HCT116 (cell line): Measurements from ENCODE around the gene NF2. TPM values are rescaled to one million over a fixed set of nuclear protein-coding genes. Genes with fewer than 3 reads are reported as not detected.

Experiments used
- ATAC-seq: fragments of 200-7000 bp; cut with Tn5 transposase; 2 replicates; pipeline ENCODE4 v1.9.1; 2020; ENCODE audit warnings: mild to moderate bottlenecking, moderate library complexity
- BruUV-seq: library from RNA; stranded (reverse); fragments of 400-500 nt; replicated peaks from 2 replicates; lab custom pipeline; 2021; lab: Mats Ljungman, UMichigan
- CTCF ChIA-PET: fragments of 300-600 bp; sonication (Branson Sonifier 250); formaldehyde crosslinking; loops from one replicate; lab custom pipeline; 2021; ENCODE audit warnings: antibody characterized with exemption; lab: Charles Lee
- POLR2A ChIA-PET: fragments of 300-600, 350-600 bp; sonication (Branson Sonifier 250); formaldehyde crosslinking; loops from one replicate; lab custom pipeline; 2021; ENCODE audit warnings: antibody characterized with exemption; lab: Charles Lee
- RAD21 ChIA-PET, 2 experiments: fragments of 300-600 bp; sonication (Branson Sonifier 250); formaldehyde crosslinking; loops; one replicate each; lab custom pipeline; 2023; ENCODE audit warnings: low total read pairs in 2 of 2; ENCODE audit not compliant: uncharacterized antibody in 2 of 2, unreplicated experiment in 2 of 2, low non-redundant PET in 1 of 2; lab: Charles Lee
- DNase-seq: peaks from one replicate; pipeline ENCODE4 v3.0.0-alpha.2; 2010; ENCODE audit warnings: low read depth, low spot score
- H2AFZ ChIP-seq: fragments of 200-600 bp; shearing (Covaris generic), sonication (generic); 2 replicates; pipeline ENCODE4 v1.6.1; 2017; ENCODE audit warnings: low read depth, mixed run types, mixed read lengths, antibody characterized with exemption, low read length; ENCODE audit not compliant: poor library complexity, severe bottlenecking
- H3K27ac ChIP-seq: 2 replicates; pipeline ENCODE4 v1.5.1; 2012; ENCODE audit warnings: low read depth, low read length
- H3K27me3 ChIP-seq: fragments of 200-600 bp; sonication (generic); 2 replicates; pipeline ENCODE4 v1.6.1; 2016; ENCODE audit warnings: mixed run types, low read length, mixed read lengths; ENCODE audit not compliant: insufficient read depth
- H3K36me3 ChIP-seq, 2 experiments: fragments of 200-500 bp in 1 of 2; fragments of 200-600 bp in 1 of 2; sonication (Bioruptor generic) in 1 of 2; sonication (generic) in 1 of 2; 2 replicates each; pipeline versions ENCODE4 v1.5.1 to v1.6.1; 2014 to 2016; ENCODE audit warnings: low read length in 2 of 2, inconsistent platforms in 1 of 2, mixed read lengths in 1 of 2, mixed run types in 1 of 2; ENCODE audit not compliant: insufficient read depth in 2 of 2, control insufficient read depth in 1 of 2
- H3K4me1 ChIP-seq, 2 experiments: fragments of 200-600 bp in 1 of 2; sonication (generic) in 1 of 2; 2 replicates each; pipeline versions ENCODE4 v1.5.1 to v1.6.1; 2012 to 2017; ENCODE audit warnings: low read length in 2 of 2, inconsistent platforms in 1 of 2, mild to moderate bottlenecking in 1 of 2, mixed read lengths in 1 of 2, mixed run types in 1 of 2, moderate library complexity in 1 of 2; ENCODE audit not compliant: insufficient read depth in 2 of 2, control insufficient read depth in 1 of 2
- H3K4me2 ChIP-seq: fragments of 200-600 bp; sonication (generic); 2 replicates; pipeline ENCODE4 v1.6.1; 2017; ENCODE audit warnings: mixed run types, low read length, mixed read lengths
- H3K4me3 ChIP-seq, 2 experiments: fragments of 200-600 bp in 1 of 2; sonication (generic) in 1 of 2; replicated peaks in 1 of 2; 2 replicates each; pipeline ENCODE4 v1.5.1; 2011 to 2016; ENCODE audit warnings: low read length in 2 of 2, control low read depth in 1 of 2, low read depth in 1 of 2, mild to moderate bottlenecking in 1 of 2, mixed read lengths in 1 of 2, mixed run types in 1 of 2
- H3K79me2 ChIP-seq: fragments of 200-600 bp; sonication (generic); 2 replicates; pipeline ENCODE4 v1.6.1; 2017; ENCODE audit warnings: mild to moderate bottlenecking, mixed run types, low read length, moderate library complexity, mixed read lengths; ENCODE audit not compliant: insufficient read depth
- H3K9ac ChIP-seq: fragments of 200-600 bp; sonication (generic); 2 replicates; pipeline ENCODE4 v1.6.1; 2016; ENCODE audit warnings: low read length, mixed read lengths
- H3K9me2 ChIP-seq: fragments of 200-600 bp; sonication (generic), shearing (Covaris generic); 2 replicates; pipeline ENCODE4 v1.6.1; 2017; ENCODE audit warnings: mixed run types, mild to moderate bottlenecking, moderate library complexity; ENCODE audit not compliant: insufficient read depth
- H3K9me3 ChIP-seq, 2 experiments: fragments of 200-500 bp in 1 of 2; fragments of 200-600 bp in 1 of 2; sonication (Bioruptor generic) in 1 of 2; sonication (generic) in 1 of 2; 2 replicates each; pipeline ENCODE4 v1.6.1; 2014 to 2017; ENCODE audit warnings: low read length in 2 of 2, mixed read lengths in 2 of 2, inconsistent platforms in 1 of 2, low read depth in 1 of 2, mild to moderate bottlenecking in 1 of 2, mixed run types in 1 of 2, moderate library complexity in 1 of 2; ENCODE audit not compliant: control insufficient read depth in 1 of 2, insufficient read depth in 1 of 2
- H4K20me1 ChIP-seq: fragments of 200-600 bp; sonication (generic), shearing (Covaris generic); 2 replicates; pipeline ENCODE4 v1.6.1; 2017; ENCODE audit warnings: mixed run types, mild to moderate bottlenecking, moderate library complexity; ENCODE audit not compliant: insufficient read depth
- CBX3 ChIP-seq: IDR thresholded peaks from 2 replicates; pipeline ENCODE4 v1.6.1; 2012; ENCODE audit warnings: low read depth
- CTCF ChIP-seq, 3 experiments: fragments of 200-600 bp in 1 of 3; sonication (generic) in 1 of 3; IDR thresholded peaks in 2 of 3; conservative IDR thresholded peaks in 1 of 3; 2 replicates each; pipeline ENCODE4 v1.5.1; 2012 to 2017; ENCODE audit warnings: low read depth in 2 of 3, low read length in 2 of 3, antibody characterized with exemption in 1 of 3, borderline replicate concordance in 1 of 3, control low read depth in 1 of 3, mild to moderate bottlenecking in 1 of 3, mixed read lengths in 1 of 3, mixed run types in 1 of 3, moderate library complexity in 1 of 3; ENCODE audit not compliant: insufficient read depth in 1 of 3
- EZH2 ChIP-seq: fragments of 200-600 bp; sonication (generic); IDR thresholded peaks from 2 replicates; pipeline ENCODE4 v1.6.1; 2017; ENCODE audit warnings: antibody characterized with exemption, mixed run types
- FOSL1 ChIP-seq: IDR thresholded peaks from 2 replicates; pipeline ENCODE4 v1.6.1; 2012; ENCODE audit warnings: low read depth
- POLR2AphosphoS5 ChIP-seq: IDR thresholded peaks from 2 replicates; pipeline ENCODE4 v1.6.1; 2011; ENCODE audit warnings: mild to moderate bottlenecking, low read depth, low read length, moderate library complexity
- REST ChIP-seq: IDR thresholded peaks from 2 replicates; pipeline ENCODE4 v1.6.1; 2012; ENCODE audit warnings: low read depth
- SIN3A ChIP-seq: IDR thresholded peaks from 2 replicates; pipeline ENCODE4 v1.6.1; 2012; ENCODE audit warnings: low read depth
- SP1 ChIP-seq: IDR thresholded peaks from 2 replicates; pipeline ENCODE4 v1.6.1; 2012; ENCODE audit warnings: low read depth
- SRF ChIP-seq: IDR thresholded peaks from 2 replicates; pipeline ENCODE4 v1.6.1; 2012; ENCODE audit warnings: low read depth
- TCF7L2 ChIP-seq: IDR thresholded peaks from 2 replicates; pipeline ENCODE4 v1.7.0; 2011; ENCODE audit warnings: borderline replicate concordance, inconsistent platforms; ENCODE audit not compliant: insufficient read depth, insufficient read length; ENCODE audit errors: extremely low read depth
- YY1 ChIP-seq: IDR thresholded peaks from 2 replicates; pipeline ENCODE4 v1.6.1; 2011; ENCODE audit warnings: low read length, low read depth, moderate library complexity, mild to moderate bottlenecking; ENCODE audit not compliant: insufficient replicate concordance; ENCODE audit errors: extremely low read depth
- ZBTB33 ChIP-seq: IDR thresholded peaks from 2 replicates; pipeline ENCODE4 v1.6.1; 2011; ENCODE audit warnings: mild to moderate bottlenecking, low read length, moderate library complexity; ENCODE audit not compliant: insufficient replicate concordance; ENCODE audit errors: extremely low read depth
- ZFX ChIP-seq: fragments of 450-650 bp; IDR thresholded peaks from 2 replicates; pipeline ENCODE4 v1.6.1; 2017
- ZNF274 ChIP-seq: fragments of 200-500 bp; sonication (Bioruptor generic); IDR thresholded peaks from 2 replicates; pipeline ENCODE4 v1.6.1; 2014; ENCODE audit warnings: mild to moderate bottlenecking, low read depth, low read length, inconsistent platforms
- intact Hi-C: fragments of 100-400 bp; cut with micrococcal nuclease; formaldehyde crosslinking; loops from 2 replicates; pipeline ENCODE4 v1.10.0; 2022
- total RNA-seq: library from RNA; stranded (reverse); gene quantifications from one replicate; pipeline ENCODE4 v1.2.1, GENCODE V29; 2021; ENCODE audit not compliant: unreplicated experiment
- TF ChIP-seq, protein P1 (sequence below): IDR thresholded peaks from 2 replicates; pipeline ENCODE4 v1.6.1; 2012

The NF2 gene
- total RNA-seq, 1 experiment from 2014 or later, result 70.2 TPM

DNA sequence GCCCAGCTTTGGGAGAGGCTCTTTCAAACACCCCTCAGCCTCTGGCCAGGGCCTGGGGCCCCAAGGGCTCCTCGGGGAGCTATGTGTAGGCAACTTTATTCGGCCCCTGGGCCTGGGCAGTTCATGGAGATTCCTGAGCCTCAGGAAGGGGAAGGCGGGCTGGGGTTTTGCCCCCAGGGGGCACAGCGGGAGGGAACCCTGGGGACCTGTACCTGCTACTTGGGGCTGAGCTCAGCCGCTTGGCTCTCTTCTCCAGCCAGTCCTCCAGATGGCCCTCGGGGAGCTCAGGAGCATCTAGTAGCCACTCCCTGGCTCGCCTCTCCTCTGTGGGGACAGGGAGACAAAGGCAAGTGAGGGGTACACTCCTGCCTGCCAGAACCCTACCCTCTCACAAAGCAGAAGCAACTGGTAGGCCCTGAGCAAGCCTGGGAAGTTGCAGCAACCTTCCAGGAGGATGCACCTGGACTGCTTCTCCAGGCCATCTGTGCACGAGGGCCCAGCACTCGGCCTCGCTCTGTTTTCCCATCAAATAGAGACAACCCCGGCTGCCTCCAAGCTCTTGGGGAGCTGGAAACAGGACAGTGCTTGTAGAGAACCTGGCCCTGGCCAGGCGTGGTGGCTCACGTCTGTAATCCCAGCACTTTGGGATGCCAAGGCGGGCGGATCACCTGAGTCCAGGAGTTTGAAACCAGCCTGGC is 134.8 kb downstream of the NF2 start:
- H3K4me1 ChIP-seq, result no peaks in the 10 kb centered on the region
- ATAC-seq, result no peak
- no peak for DNase-seq
- intact Hi-C loops, result no loop called here
- no peaks in the 10 kb centered on the region for H3K79me2 ChIP-seq
- no peak overlapping the region for H3K4me3 ChIP-seq
- no peaks in the 10 kb centered on the region for H3K9me3 ChIP-seq
- no peaks in the 10 kb centered on the region for H3K27me3 ChIP-seq
- H3K27ac ChIP-seq, result no peak overlapping the region
- H3K36me3 ChIP-seq, result no peaks in the 10 kb centered on the region
- no peaks in the 10 kb centered on the region for H4K20me1 ChIP-seq
- H3K9ac ChIP-seq, result no peak overlapping the region
- no peak overlapping the region for H3K4me2 ChIP-seq
- POLR2A ChIA-PET, result interaction anchor here (1.1 kb wide), 1 partner anchor 35 kb away, joined by 3 read pairs; no protein-coding TSS in a partner anchor
- no peaks in the 10 kb centered on the region for H3K9me2 ChIP-seq
- BruUV-seq, result no TSS peak
- RAD21 ChIA-PET, result no interaction called here
- TF ChIP-seq ZFX, result no peak
- TF ChIP-seq CBX3, result no peak
- no peak for TF ChIP-seq REST
- TF ChIP-seq SIN3A, result no peak
- no peak for TF ChIP-seq SP1
- TF ChIP-seq, protein P1, sequence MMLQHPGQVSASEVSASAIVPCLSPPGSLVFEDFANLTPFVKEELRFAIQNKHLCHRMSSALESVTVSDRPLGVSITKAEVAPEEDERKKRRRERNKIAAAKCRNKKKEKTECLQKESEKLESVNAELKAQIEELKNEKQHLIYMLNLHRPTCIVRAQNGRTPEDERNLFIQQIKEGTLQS, result no peak
- TF ChIP-seq FOSL1, result no peak
- TF ChIP-seq YY1, result no peak
- no peak for TF ChIP-seq POLR2AphosphoS5
- TF ChIP-seq ZNF274, result no peak
- no peak for TF ChIP-seq ZBTB33
- no peak for TF ChIP-seq SRF
- no peak for TF ChIP-seq EZH2
- no peak for TF ChIP-seq CTCF (IDR thresholded peaks at IDR 0.05 in 2 of 3, conservative IDR thresholded peaks at IDR 0.05 in 1 of 3; ENCODE audit: borderline replicate concordance in 1 of 3, insufficient read depth in 1 of 3, low read depth in 2 of 3, low read length in 2 of 3)
- no peak for TF ChIP-seq TCF7L2
- CTCF ChIA-PET, result no interaction called here
- H2AFZ ChIP-seq, result no peak overlapping the region
